WTC11 (cell line): ENCODE results near the gene YTHDF1. TPM values are rescaled to one million over a fixed set of nuclear protein-coding genes. Genes with fewer than 3 reads are reported as not detected.
A peak's percentile ranks its signal among the peaks of the same experiment; 100 is the strongest.

ENCODE experiments used
- ATAC-seq: fragments of 200-7000 bp; cut with Tn5 transposase; 2 replicates; pipeline ENCODE4 v1.10.0; 2021; ENCODE audit warnings: mild to moderate bottlenecking, moderate library complexity
- CTCF ChIA-PET: fragments of 300-600 bp; sonication (Branson Sonifier 250); formaldehyde crosslinking; loops from one replicate; lab custom pipeline; 2021; ENCODE audit warnings: antibody characterized with exemption; lab: Charles Lee
- POLR2A ChIA-PET: fragments of 350-600 bp; sonication (Branson Sonifier 250); formaldehyde crosslinking; loops from one replicate; lab custom pipeline; 2021; ENCODE audit warnings: antibody characterized with exemption; lab: Charles Lee
- DNase-seq: peaks from one replicate; pipeline ENCODE4 v3.0.0; 2021; ENCODE audit warnings: low spot score
- H3K27ac Mint-ChIP-seq: 2 replicates; pipeline ENCODE4 v1.8.0; 2021; ENCODE audit warnings: mixed read lengths
- H3K27me3 Mint-ChIP-seq: 2 replicates; pipeline ENCODE4 v1.8.0; 2021; ENCODE audit warnings: low read depth, mild to moderate bottlenecking, moderate library complexity, mixed read lengths
- H3K36me3 Mint-ChIP-seq: 2 replicates; pipeline ENCODE4 v1.8.0; 2021; ENCODE audit warnings: mixed read lengths
- H3K4me1 Mint-ChIP-seq: 2 replicates; pipeline ENCODE4 v1.8.0; 2022; ENCODE audit warnings: mixed read lengths
- H3K4me3 Mint-ChIP-seq: 2 replicates; pipeline ENCODE4 v1.8.0; 2021; ENCODE audit warnings: mild to moderate bottlenecking, moderate library complexity, mixed read lengths
- H3K9me3 Mint-ChIP-seq: 2 replicates; pipeline ENCODE4 v1.8.0; 2021; ENCODE audit warnings: mixed read lengths
- ATF1 ChIP-seq: sonication (generic); formaldehyde crosslinking; IDR thresholded peaks from 2 replicates; pipeline ENCODE4 v1.8.1; 2023; ENCODE audit warnings: mild to moderate bottlenecking, moderate library complexity, missing genetic modification reagents
- ATF3 ChIP-seq: sonication (generic); formaldehyde crosslinking; conservative IDR thresholded peaks from 2 replicates; pipeline ENCODE4 v1.8.1; 2022; ENCODE audit warnings: mild to moderate bottlenecking, missing genetic modification reagents
- CBFB ChIP-seq: sonication (generic); formaldehyde crosslinking; IDR thresholded peaks from 2 replicates; pipeline ENCODE4 v1.8.1; 2022; ENCODE audit warnings: mild to moderate bottlenecking, low read depth, missing genetic modification reagents
- CDX4 ChIP-seq: fragments of 250-450 bp; sonication (Bioruptor Pico); IDR thresholded peaks from 2 replicates; pipeline ENCODE4 v1.9.0; 2021; ENCODE audit warnings: moderate library complexity, mild to moderate bottlenecking, inconsistent platforms, borderline replicate concordance
- E2F5 ChIP-seq: sonication (generic); formaldehyde crosslinking; IDR thresholded peaks from 2 replicates; pipeline ENCODE4 v1.8.1; 2022; ENCODE audit warnings: mild to moderate bottlenecking, moderate library complexity, missing genetic modification reagents
- FOXP1 ChIP-seq: sonication (generic); formaldehyde crosslinking; IDR thresholded peaks from 2 replicates; pipeline ENCODE4 v1.8.0; 2022; ENCODE audit warnings: missing genetic modification reagents, mild to moderate bottlenecking, moderate library complexity, borderline replicate concordance
- GABPB1 ChIP-seq: sonication (generic); formaldehyde crosslinking; IDR thresholded peaks from 2 replicates; pipeline ENCODE4 v1.8.1; 2023; ENCODE audit warnings: mild to moderate bottlenecking, missing genetic modification reagents
- GRHL2 ChIP-seq: fragments of 250-450 bp; sonication (Bioruptor Pico); IDR thresholded peaks from 2 replicates; pipeline ENCODE4 v1.8.0; 2022; ENCODE audit warnings: mild to moderate bottlenecking, moderate library complexity; ENCODE audit not compliant: insufficient replicate concordance, severe bottlenecking
- HMGXB4 ChIP-seq: sonication (generic); formaldehyde crosslinking; IDR thresholded peaks from 2 replicates; pipeline ENCODE4 v1.8.1; 2023; ENCODE audit warnings: mild to moderate bottlenecking, moderate library complexity, missing genetic modification reagents
- JUN ChIP-seq: sonication (generic); formaldehyde crosslinking; IDR thresholded peaks from 2 replicates; pipeline ENCODE4 v1.8.0; 2023; ENCODE audit warnings: mild to moderate bottlenecking, missing genetic modification reagents
- MYBL2 ChIP-seq: sonication (generic); formaldehyde crosslinking; IDR thresholded peaks from 2 replicates; pipeline ENCODE4 v1.8.1; 2023; ENCODE audit warnings: mild to moderate bottlenecking, moderate library complexity, missing genetic modification reagents
- NR1H2 ChIP-seq: sonication (generic); formaldehyde crosslinking; IDR thresholded peaks from 2 replicates; pipeline ENCODE4 v1.9.0; 2021; ENCODE audit warnings: mild to moderate bottlenecking, moderate library complexity, missing genetic modification reagents
- OVOL2 ChIP-seq: fragments of 250-450 bp; sonication (Bioruptor Pico); IDR thresholded peaks from 2 replicates; pipeline ENCODE4 v1.9.0; 2021; ENCODE audit warnings: mild to moderate bottlenecking, borderline replicate concordance
- PRDM15 ChIP-seq: sonication (generic); formaldehyde crosslinking; IDR thresholded peaks from 2 replicates; pipeline ENCODE4 v1.8.0; 2022; ENCODE audit warnings: missing genetic modification reagents
- PREB ChIP-seq: sonication (generic); formaldehyde crosslinking; IDR thresholded peaks from 2 replicates; pipeline ENCODE4 v1.8.1; 2022; ENCODE audit warnings: mild to moderate bottlenecking, missing genetic modification reagents, moderate library complexity, borderline replicate concordance
- SOX15 ChIP-seq: fragments of 250-450 bp; sonication (Bioruptor Pico); IDR thresholded peaks from 2 replicates; pipeline ENCODE4 v1.9.0; 2021; ENCODE audit warnings: mild to moderate bottlenecking
- STAT6 ChIP-seq: sonication (generic); formaldehyde crosslinking; conservative IDR thresholded peaks from 2 replicates; pipeline ENCODE4 v1.8.1; 2023; ENCODE audit warnings: mild to moderate bottlenecking, low read depth, missing genetic modification reagents, moderate library complexity
- ZMAT4 ChIP-seq: fragments of 250-450 bp; sonication (Bioruptor Pico); IDR thresholded peaks from 2 replicates; pipeline ENCODE4 v1.9.0; 2021; ENCODE audit warnings: mild to moderate bottlenecking
- ZNF416 ChIP-seq: fragments of 250-450 bp; sonication (Bioruptor Pico); IDR thresholded peaks from 2 replicates; pipeline ENCODE4 v1.9.0; 2021; ENCODE audit warnings: mild to moderate bottlenecking, inconsistent platforms
- ZSCAN18 ChIP-seq: fragments of 250-450 bp; sonication (Bioruptor Pico); IDR thresholded peaks from 2 replicates; pipeline ENCODE4 v2.1.2; 2022; ENCODE audit warnings: mild to moderate bottlenecking, moderate library complexity
- total RNA-seq: library from RNA; stranded (reverse); gene quantifications from 3 replicates; pipeline ENCODE4 v1.2.3, GENCODE V29; 2021

The YTHDF1 gene
- total RNA-seq, 1 experiment from 2014 or later: 61.3 TPM

GRCh38 chr20:63214514-63214913 lies 1.4 kb downstream of the YTHDF1 start (continued):
- TF ChIP-seq PRDM15 (CRISPR knock-in tag): no peak
- TF ChIP-seq OVOL2 (CRISPR knock-in tag): no peak
- TF ChIP-seq CBFB: no peak
- TF ChIP-seq SOX15: no peak
- TF ChIP-seq CDX4 (CRISPR knock-in tag): no peak
- no peak for TF ChIP-seq FOXP1 (CRISPR knock-in tag)
- TF ChIP-seq HMGXB4 (CRISPR knock-in tag): no peak
- no peak for TF ChIP-seq ATF1 (CRISPR knock-in tag)
- TF ChIP-seq E2F5: no peak
- no peak for TF ChIP-seq ATF3
- TF ChIP-seq, all 79 proteins: peak for 0

GRCh38 chr20:63212792-63213191 lies 3.1 kb downstream of the YTHDF1 start:
- CTCF ChIA-PET: interaction anchor here (1.0 to 1.5 kb wide), 3 partner anchors 10 to 40 kb away, joined by 3 to 6 read pairs (median 4); no protein-coding TSS in a partner anchor
- Mint-ChIP-seq H3K27ac (peak overlapping the region; percentile 57; the same call in 1 of the 2 replicates), H3K4me3 (no peak overlapping the region), H3K36me3 (peaks cover 54% of the 10 kb centered on the region), H3K4me1 (peaks cover 28% of the 10 kb centered on the region), H3K9me3 (no peaks in the 10 kb centered on the region), H3K27me3 (no peaks in the 10 kb centered on the region)
- TF ChIP-seq GABPB1 (CRISPR knock-in tag) (no peak), NR1H2 (CRISPR knock-in tag) (no peak), ZMAT4 (CRISPR knock-in tag) (no peak), JUN (CRISPR knock-in tag) (no peak), ZNF416 (CRISPR knock-in tag) (no peak)
- POLR2A ChIA-PET: interaction anchor here (0.6 kb wide), 1 partner anchor 120 kb away, joined by 4 read pairs; no protein-coding TSS in a partner anchor
- DNase-seq (no peak), ATAC-seq (no peak)

GRCh38 chr20:63212393-63212730 lies 3.6 kb downstream of the YTHDF1 start:
- H3K27me3 Mint-ChIP-seq: no peaks in the 10 kb centered on the region
- H3K4me1 Mint-ChIP-seq: peaks cover 28% of the 10 kb centered on the region
- POLR2A ChIA-PET: interaction anchor here (0.6 kb wide), 1 partner anchor 121 kb away, joined by 4 read pairs; no protein-coding TSS in a partner anchor
- H3K9me3 Mint-ChIP-seq: no peaks in the 10 kb centered on the region
- DNase-seq: no peak
- no peak overlapping the region; the same call in 1 of the 2 replicates for H3K4me3 Mint-ChIP-seq
- no peak for ATAC-seq
- peaks cover 55% of the 10 kb centered on the region for H3K36me3 Mint-ChIP-seq
- peak overlapping the region; percentile 63 for H3K27ac Mint-ChIP-seq
- CTCF ChIA-PET: interaction anchor here (1.0 to 1.5 kb wide), 3 partner anchors 10 to 40 kb away, joined by 3 to 6 read pairs (median 4); no protein-coding TSS in a partner anchor
- TF ChIP-seq MYBL2 (no peak), ZSCAN18 (no peak), PREB (CRISPR knock-in tag) (no peak), GRHL2 (CRISPR knock-in tag) (no peak), STAT6 (CRISPR knock-in tag) (no peak)
